Astrocyte (in vitro differentiated cells and primary cell): ENCODE data around the gene CTNNA2. TPM values are rescaled to one million over a fixed set of nuclear protein-coding genes. Genes with fewer than 3 reads are reported as not detected.

Experiments
- DNase-seq: peaks from one replicate; pipeline ENCODE4 v3.0.0-alpha.2; 2010; ENCODE audit warnings: low read depth
- FAIRE-seq: peaks from 2 replicates; lab custom pipeline; 2011; peaks lifted over from hg19 to GRCh38; lab: Jason Lieb, UNC
- H2AFZ ChIP-seq: 2 replicates; pipeline ENCODE4 v1.6.0; 2012; ENCODE audit warnings: low read depth, low read length, inconsistent platforms
- H3K27ac ChIP-seq: 2 replicates; pipeline ENCODE4 v1.5.1; 2011; ENCODE audit warnings: low read depth, low read length, inconsistent platforms
- H3K27me3 ChIP-seq: 2 replicates; pipeline ENCODE4 v1.6.0; 2011; ENCODE audit warnings: low read length, inconsistent platforms; ENCODE audit not compliant: insufficient read depth
- H3K36me3 ChIP-seq: 2 replicates; pipeline ENCODE4 v1.5.1; 2011; ENCODE audit warnings: low read length, inconsistent platforms; ENCODE audit not compliant: insufficient read depth
- H3K4me1 ChIP-seq: 2 replicates; pipeline ENCODE4 v1.5.1; 2011; ENCODE audit warnings: low read length, inconsistent platforms; ENCODE audit not compliant: insufficient read depth
- H3K4me2 ChIP-seq: 2 replicates; pipeline ENCODE4 v1.6.0; 2012; ENCODE audit warnings: low read length, inconsistent platforms
- H3K4me3 ChIP-seq: 2 replicates; pipeline ENCODE4 v1.5.1; 2011; ENCODE audit warnings: low read depth, mild to moderate bottlenecking, low read length, inconsistent platforms; ENCODE audit not compliant: insufficient read depth
- H3K79me2 ChIP-seq: 2 replicates; pipeline ENCODE4 v1.6.0; 2012; ENCODE audit warnings: mild to moderate bottlenecking, low read length, inconsistent platforms; ENCODE audit not compliant: insufficient read depth
- H3K9ac ChIP-seq: 2 replicates; pipeline ENCODE4 v1.6.0; 2012; ENCODE audit warnings: mild to moderate bottlenecking, low read length, inconsistent platforms
- H3K9me3 ChIP-seq: 2 replicates; pipeline ENCODE4 v1.5.1; 2012; ENCODE audit warnings: low read depth, mild to moderate bottlenecking, low read length, inconsistent platforms; ENCODE audit not compliant: insufficient read depth
- H4K20me1 ChIP-seq: 2 replicates; pipeline ENCODE4 v1.6.0; 2012; ENCODE audit warnings: low read length, inconsistent platforms; ENCODE audit not compliant: insufficient read depth
- H3K27ac Mint-ChIP-seq: one replicate; pipeline ENCODE4 v1.8.0; 2021; ENCODE audit warnings: mild to moderate bottlenecking, mixed read lengths; ENCODE audit not compliant: unreplicated experiment
- H3K27me3 Mint-ChIP-seq: one replicate; pipeline ENCODE4 v1.8.0; 2021; ENCODE audit warnings: low read depth, mixed read lengths; ENCODE audit not compliant: unreplicated experiment
- H3K36me3 Mint-ChIP-seq: one replicate; pipeline ENCODE4 v1.8.0; 2021; ENCODE audit warnings: low read depth, mixed read lengths; ENCODE audit not compliant: unreplicated experiment
- H3K4me1 Mint-ChIP-seq: one replicate; pipeline ENCODE4 v1.8.0; 2021; ENCODE audit warnings: low read depth, mixed read lengths; ENCODE audit not compliant: unreplicated experiment
- H3K4me3 Mint-ChIP-seq: one replicate; pipeline ENCODE4 v1.8.0; 2021; ENCODE audit warnings: mild to moderate bottlenecking, moderate library complexity, mixed read lengths; ENCODE audit not compliant: unreplicated experiment
- H3K9me3 Mint-ChIP-seq: one replicate; pipeline ENCODE4 v1.8.0; 2021; ENCODE audit warnings: mild to moderate bottlenecking, mixed read lengths; ENCODE audit not compliant: unreplicated experiment
- CTCF ChIP-seq: IDR thresholded peaks from 2 replicates; pipeline ENCODE4 v1.5.1; 2011; ENCODE audit warnings: low read depth, mild to moderate bottlenecking, inconsistent platforms, low read length, moderate library complexity; ENCODE audit not compliant: insufficient read depth
- EZH2 ChIP-seq: IDR thresholded peaks from 2 replicates; pipeline ENCODE4 v1.6.1; 2012; ENCODE audit warnings: mild to moderate bottlenecking, low read length, inconsistent platforms; ENCODE audit not compliant: insufficient read depth
- total RNA-seq: library from RNA; stranded (reverse); gene quantifications from 2 replicates; pipeline ENCODE4 v1.2.1, GENCODE V29; 2021

CTNNA2 gene
- total RNA-seq, 1 donor from 2014 or later, result 3.9 TPM

GRCh38 chr2:79980816-79981215 is 468.0 kb downstream of the CTNNA2 start:
- Histone ChIP-seq H3K9me3 (no peaks in the 10 kb centered on the region), H3K4me2 (no peak overlapping the region), H4K20me1 (no peaks in the 10 kb centered on the region), H3K27me3 (no peaks in the 10 kb centered on the region), H2AFZ (no peak overlapping the region), H3K79me2 (no peaks in the 10 kb centered on the region), H3K36me3 (no peaks in the 10 kb centered on the region), H3K4me3 (no peak overlapping the region), H3K9ac (no peak overlapping the region), H3K4me1 (no peaks in the 10 kb centered on the region), H3K27ac (no peak overlapping the region)
- FAIRE-seq (no peak), DNase-seq (no peak)
- Mint-ChIP-seq H3K4me3 (no peak overlapping the region), H3K9me3 (no peaks in the 10 kb centered on the region), H3K36me3 (no peaks in the 10 kb centered on the region), H3K27me3 (no peaks in the 10 kb centered on the region), H3K27ac (no peak overlapping the region), H3K4me1 (peaks cover 10% of the 10 kb centered on the region)
- TF ChIP-seq EZH2, result no peak
- no peak for TF ChIP-seq CTCF

GRCh38 chr2:79981316-79981715 is 468.5 kb downstream of the CTNNA2 start:
- Mint-ChIP-seq H3K27ac (no peak overlapping the region), H3K4me1 (peaks cover 5% of the 10 kb centered on the region)

More at GRCh38 chr2:79981316-79981715, 468.5 kb downstream of the CTNNA2 start:
- DNase-seq (no peak), FAIRE-seq (no peak)
- no peak overlapping the region for H3K4me3 Mint-ChIP-seq
- H3K27me3 Mint-ChIP-seq, result no peaks in the 10 kb centered on the region
- Histone ChIP-seq H3K4me2 (no peak overlapping the region), H3K4me3 (no peak overlapping the region), H3K9ac (no peak overlapping the region), H4K20me1 (no peaks in the 10 kb centered on the region), H2AFZ (no peak overlapping the region), H3K36me3 (no peaks in the 10 kb centered on the region), H3K79me2 (no peaks in the 10 kb centered on the region), H3K9me3 (no peaks in the 10 kb centered on the region), H3K4me1 (no peaks in the 10 kb centered on the region), H3K27ac (no peak overlapping the region), H3K27me3 (no peaks in the 10 kb centered on the region)
- H3K36me3 Mint-ChIP-seq, result no peaks in the 10 kb centered on the region
- TF ChIP-seq EZH2 (no peak), CTCF (no peak)
- no peaks in the 10 kb centered on the region for H3K9me3 Mint-ChIP-seq
